GM18526 (cell line): Measurements from ENCODE around the gene CYP24A1.

Experiments
- POLR2A ChIP-seq: IDR thresholded peaks from 3 replicates; pipeline ENCODE4 v1.6.1; 2011; ENCODE audit not compliant: insufficient read length; ENCODE audit errors: extremely low read depth

CYP24A1 gene

GRCh38 chr20:54123587-54124180 lies 50.1 kb downstream of the CYP24A1 start:
- no peak for TF ChIP-seq POLR2A

- TF ChIP-seq POLR2A: no peak
Measured at GRCh38 chr20:54122681-54123586, 50.9 kb downstream of the CYP24A1 start.

DNA sequence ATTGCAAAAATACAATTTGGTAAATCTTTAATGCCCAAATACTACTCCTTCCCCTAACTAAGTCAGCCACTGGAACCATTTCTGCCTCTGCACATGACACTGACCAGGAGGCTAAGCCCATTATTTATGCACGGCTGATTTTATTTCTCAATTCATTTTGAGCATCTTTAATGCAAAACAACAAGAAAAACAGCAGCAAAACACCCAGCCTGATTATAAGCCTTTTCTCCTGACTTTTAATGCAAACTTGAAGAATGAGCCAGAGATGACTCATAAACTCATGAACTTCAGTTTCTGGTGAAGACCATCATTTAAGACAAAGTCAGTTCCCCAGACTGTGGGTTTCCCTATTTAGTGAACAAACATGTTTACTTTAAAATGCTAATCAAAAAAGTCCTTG lies 51.6 kb downstream of the CYP24A1 start:
- TF ChIP-seq POLR2A: no peak

DNA sequence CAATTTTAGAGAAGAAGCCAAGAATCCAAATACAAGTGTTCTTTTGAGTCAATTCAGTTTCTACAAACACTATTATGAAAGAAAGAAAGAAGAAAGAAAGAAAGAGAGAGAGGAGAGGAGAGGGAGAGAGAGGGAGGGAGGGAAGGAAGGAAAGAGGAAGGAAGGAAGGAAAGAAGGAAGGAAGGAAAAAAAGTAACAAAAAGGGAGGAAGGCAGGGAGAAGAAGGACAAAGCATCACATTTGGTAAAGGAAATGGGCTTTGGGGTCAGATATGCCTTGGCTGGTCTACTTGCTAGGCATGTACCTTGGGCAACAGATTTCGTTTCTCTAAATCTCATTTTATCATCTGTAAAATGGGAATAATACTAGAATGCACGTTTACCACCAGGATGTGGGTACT lies 54.0 kb downstream of the CYP24A1 start:
- no peak for TF ChIP-seq POLR2A

GRCh38 chr20:54118220-54119001 lies 55.4 kb downstream of the CYP24A1 start:
- TF ChIP-seq POLR2A: no peak

- no peak for TF ChIP-seq POLR2A
Measured at GRCh38 chr20:54116550-54117235, 57.1 kb downstream of the CYP24A1 start.

DNA sequence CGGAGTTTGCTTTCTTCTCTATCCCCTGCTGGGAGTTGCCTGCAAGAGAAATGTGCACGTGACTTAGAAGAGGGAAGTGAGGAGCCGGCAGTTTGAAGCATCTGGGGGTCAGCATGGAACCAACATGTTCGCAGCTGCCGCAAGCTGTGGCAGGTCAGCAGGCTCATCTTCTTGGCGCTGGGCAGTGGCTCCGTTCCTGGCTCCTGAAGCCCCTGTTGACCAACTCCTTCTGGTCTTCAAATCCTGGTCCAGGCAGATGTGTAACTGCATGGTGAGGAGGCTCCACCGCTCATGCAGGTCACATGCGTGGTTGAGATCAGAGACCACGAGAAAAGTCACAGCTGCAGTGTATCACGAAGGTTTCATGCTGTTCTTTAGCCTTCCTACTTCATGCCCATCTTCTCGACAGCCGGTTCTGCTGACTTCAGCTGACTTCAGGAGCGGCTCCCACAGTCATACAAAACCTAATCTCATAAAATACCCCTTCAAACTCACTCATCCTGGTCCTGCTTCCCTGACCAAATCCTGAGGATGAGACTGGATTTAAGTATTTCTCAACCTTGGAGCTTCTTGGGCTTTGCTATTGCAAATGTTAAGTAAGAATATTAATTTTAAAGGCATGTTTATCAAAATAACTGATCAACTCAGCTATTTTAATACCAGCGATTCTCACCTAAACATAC lies 58.5 kb downstream of the CYP24A1 start:
- no peak for TF ChIP-seq POLR2A

DNA sequence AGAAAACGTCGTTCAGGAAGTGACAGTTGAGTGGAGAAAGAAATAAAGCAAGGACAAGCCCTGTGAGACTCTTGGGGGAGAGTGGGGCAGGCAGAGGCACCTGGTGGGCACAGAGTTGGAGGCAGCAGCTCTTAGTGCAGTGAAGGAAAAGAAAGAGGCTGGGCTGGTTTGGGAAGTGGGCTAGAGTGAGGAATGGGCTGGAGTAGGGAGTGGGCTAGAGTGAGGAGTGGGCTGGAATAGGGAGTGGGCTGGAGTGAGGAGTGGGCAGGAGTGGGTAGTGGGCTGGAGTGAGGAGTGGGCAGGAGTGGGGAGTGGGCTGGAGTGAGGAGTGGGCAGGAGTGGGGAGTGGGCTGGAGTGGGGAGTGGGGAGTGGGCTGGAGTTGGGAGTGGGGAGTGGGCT lies 59.7 kb downstream of the CYP24A1 start:
- no peak for TF ChIP-seq POLR2A

- TF ChIP-seq POLR2A: no peak
Measured at GRCh38 chr20:54113566-54113965, 60.2 kb downstream of the CYP24A1 start.

DNA sequence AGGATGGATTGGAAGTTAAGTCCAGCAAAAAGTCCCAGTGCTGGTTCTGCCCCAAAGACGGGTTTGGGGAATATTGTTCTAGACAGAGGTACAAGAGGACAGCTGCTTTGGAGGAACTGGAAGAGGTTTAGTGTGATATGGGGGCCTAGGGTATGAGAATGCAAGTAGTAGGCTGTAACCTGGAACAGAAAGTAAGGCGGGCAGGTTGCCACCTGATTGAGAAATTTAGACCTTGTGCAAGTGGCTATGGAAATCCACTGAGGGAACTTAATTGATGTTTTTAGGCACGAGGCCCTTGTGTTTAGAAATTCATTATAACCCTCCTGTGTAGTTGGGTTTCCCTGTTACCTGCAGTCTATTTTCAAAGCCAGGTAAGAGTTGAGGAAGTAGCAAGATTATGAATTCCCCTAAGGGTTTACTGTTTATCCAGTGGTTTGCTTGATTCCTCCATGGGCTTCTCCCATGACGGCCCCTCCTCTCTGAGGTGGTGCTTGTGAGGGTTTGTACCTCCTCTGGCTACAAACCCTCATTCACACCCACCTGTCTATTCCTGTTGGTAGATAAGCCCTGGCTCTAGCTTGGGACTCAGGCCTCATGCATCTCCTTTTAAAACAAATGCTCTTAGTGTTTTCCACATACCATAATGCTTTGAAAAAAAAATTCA lies 61.4 kb downstream of the CYP24A1 start:
- TF ChIP-seq POLR2A: no peak

DNA sequence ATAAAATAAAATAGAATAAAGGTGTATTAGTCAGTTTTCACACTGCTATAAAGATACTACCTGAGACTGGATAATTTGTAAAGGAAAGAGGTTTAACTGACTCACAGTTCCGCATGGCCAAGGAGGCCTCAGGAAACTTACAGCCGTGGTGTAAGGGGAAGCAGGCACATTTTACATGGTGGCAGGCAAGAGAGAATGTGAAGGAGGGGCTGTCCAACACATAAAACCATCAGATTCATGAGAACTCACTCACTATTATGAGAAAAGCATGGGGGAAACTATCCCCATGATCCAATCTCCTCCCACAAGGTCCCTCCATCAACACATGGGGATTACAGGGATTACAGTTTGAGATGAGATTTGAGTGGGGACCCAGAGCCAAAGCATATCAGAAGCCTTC lies 62.3 kb downstream of the CYP24A1 start:
- no peak for TF ChIP-seq POLR2A

DNA sequence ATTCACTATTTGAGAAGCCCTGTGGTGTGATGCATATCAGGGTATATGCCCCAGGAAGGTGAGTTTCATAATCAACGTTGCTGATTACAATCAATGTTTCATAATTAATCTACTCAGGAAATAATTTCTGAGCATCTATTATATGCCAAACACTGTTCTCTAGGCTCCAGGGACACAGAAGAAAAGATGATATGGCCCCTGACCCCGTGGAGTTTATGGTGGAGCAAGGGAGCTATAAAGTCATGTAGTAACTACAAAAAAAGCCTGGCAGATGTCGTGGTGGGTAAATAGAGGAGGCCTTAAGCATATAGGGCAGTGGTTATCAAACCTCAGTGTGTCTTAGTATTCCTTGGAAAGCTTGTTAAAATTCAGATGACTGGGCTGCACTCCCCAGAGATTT lies 63.3 kb downstream of the CYP24A1 start:
- TF ChIP-seq POLR2A: no peak

GRCh38 chr20:54110041-54110440 lies 63.7 kb downstream of the CYP24A1 start:
- no peak for TF ChIP-seq POLR2A

DNA sequence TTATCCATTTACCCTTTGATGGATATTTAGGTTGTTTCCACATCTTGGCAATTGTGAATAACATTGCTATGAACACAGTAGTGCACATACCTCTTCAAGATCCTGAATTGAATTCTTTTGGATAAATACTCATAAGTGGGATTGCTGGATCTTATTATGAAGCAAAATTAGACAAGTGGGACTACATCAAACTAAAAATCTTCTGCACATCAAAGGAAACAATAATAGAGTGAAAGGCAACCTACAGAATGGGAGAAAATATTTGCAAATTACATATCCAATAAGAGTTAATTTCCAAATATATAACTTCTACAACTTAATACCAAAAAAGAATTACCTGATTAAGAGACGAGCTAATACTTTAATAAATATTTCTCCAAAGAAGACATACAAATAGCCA lies 65.0 kb downstream of the CYP24A1 start:
- TF ChIP-seq POLR2A: no peak
